HEK293 (cell line): ENCODE data around the gene ACOD1.

Source experiments
- ATF2 ChIP-seq: fragments of 450-650 bp; formaldehyde crosslinking; IDR thresholded peaks from 2 replicates; pipeline ENCODE4 v1.5.1; 2016; ENCODE audit warnings: missing biosample characterization, missing genetic modification characterization, low read depth
- EGR2 ChIP-seq: fragments of 450-650 bp; formaldehyde crosslinking; IDR thresholded peaks from 2 replicates; pipeline ENCODE4 v1.5.1; 2016; ENCODE audit warnings: low read depth, missing biosample characterization, missing genetic modification characterization
- FEZF1 ChIP-seq: fragments of 450-650 bp; formaldehyde crosslinking; IDR thresholded peaks from 2 replicates; pipeline ENCODE4 v1.5.1; 2016; ENCODE audit warnings: missing biosample characterization, missing genetic modification characterization
- GLIS2 ChIP-seq: fragments of 450-650 bp; formaldehyde crosslinking; IDR thresholded peaks from 2 replicates; pipeline ENCODE4 v1.5.1; 2016; ENCODE audit warnings: missing biosample characterization, missing genetic modification characterization
- HOXD13 ChIP-seq: sonication (generic); formaldehyde crosslinking; IDR thresholded peaks from 2 replicates; pipeline ENCODE4 v1.8.0; 2022; ENCODE audit warnings: missing genetic modification reagents, borderline replicate concordance
- KLF10 ChIP-seq: fragments of 450-650 bp; IDR thresholded peaks from 2 replicates; pipeline ENCODE4 v1.5.1; 2018; ENCODE audit warnings: missing biosample characterization, mild to moderate bottlenecking, missing genetic modification characterization
- MZF1 ChIP-seq: fragments of 450-650 bp; formaldehyde crosslinking; IDR thresholded peaks from 2 replicates; pipeline ENCODE4 v1.5.1; 2017; ENCODE audit warnings: missing biosample characterization, missing genetic modification characterization, borderline replicate concordance
- PATZ1 ChIP-seq: fragments of 450-650 bp; formaldehyde crosslinking; IDR thresholded peaks from 2 replicates; pipeline ENCODE4 v1.5.1; 2016; ENCODE audit warnings: missing biosample characterization, missing genetic modification characterization
- PRDM1 ChIP-seq: fragments of 450-650 bp; formaldehyde crosslinking; IDR thresholded peaks from 2 replicates; pipeline ENCODE4; 2016; ENCODE audit warnings: missing biosample characterization, missing genetic modification characterization
- PRDM4 ChIP-seq: fragments of 450-650 bp; formaldehyde crosslinking; IDR thresholded peaks from 2 replicates; pipeline ENCODE4 v1.5.1; 2017; ENCODE audit warnings: missing biosample characterization, missing genetic modification characterization
- REPIN1 ChIP-seq: fragments of 450-650 bp; formaldehyde crosslinking; IDR thresholded peaks from 2 replicates; pipeline ENCODE4 v1.5.1; 2017; ENCODE audit warnings: missing biosample characterization, missing genetic modification characterization, low read depth
- ZBTB17 ChIP-seq: fragments of 450-650 bp; formaldehyde crosslinking; IDR thresholded peaks from 2 replicates; pipeline ENCODE4 v1.5.1; 2016; ENCODE audit warnings: missing biosample characterization, missing genetic modification characterization
- ZBTB26 ChIP-seq: fragments of 450-650 bp; formaldehyde crosslinking; optimal IDR thresholded peaks from 2 replicates; pipeline ENCODE3; 2016; ENCODE audit warnings: missing biosample characterization, mild to moderate bottlenecking, missing genetic modification characterization
- ZFP3 ChIP-seq: fragments of 450-650 bp; formaldehyde crosslinking; IDR thresholded peaks from 2 replicates; pipeline ENCODE4 v1.5.1; 2016; ENCODE audit warnings: low read depth, missing biosample characterization, missing genetic modification characterization
- ZNF132 ChIP-seq: fragments of 450-650 bp; formaldehyde crosslinking; IDR thresholded peaks from 2 replicates; pipeline ENCODE4 v1.5.1; 2017; ENCODE audit warnings: missing biosample characterization, missing genetic modification characterization, borderline replicate concordance
- ZNF184 ChIP-seq: fragments of 450-650 bp; IDR thresholded peaks from 2 replicates; pipeline ENCODE4 v1.5.1; 2018; ENCODE audit warnings: missing biosample characterization, mild to moderate bottlenecking, missing genetic modification characterization
- ZNF214 ChIP-seq: fragments of 450-650 bp; formaldehyde crosslinking; IDR thresholded peaks from 2 replicates; pipeline ENCODE4 v1.5.1; 2017; ENCODE audit warnings: missing biosample characterization, mild to moderate bottlenecking, missing genetic modification characterization, borderline replicate concordance
- ZNF223 ChIP-seq: fragments of 450-650 bp; formaldehyde crosslinking; IDR thresholded peaks from 2 replicates; pipeline ENCODE4 v1.5.1; 2016; ENCODE audit warnings: missing biosample characterization, missing genetic modification characterization
- ZNF248 ChIP-seq: fragments of 450-650 bp; formaldehyde crosslinking; IDR thresholded peaks from 2 replicates; pipeline ENCODE4 v1.5.1; 2017; ENCODE audit warnings: missing biosample characterization, missing genetic modification characterization
- ZNF324 ChIP-seq: fragments of 450-650 bp; formaldehyde crosslinking; IDR thresholded peaks from 2 replicates; pipeline ENCODE4 v1.5.1; 2016; ENCODE audit warnings: missing biosample characterization, missing genetic modification characterization
- ZNF366 ChIP-seq: fragments of 450-650 bp; formaldehyde crosslinking; conservative IDR thresholded peaks from 2 replicates; pipeline ENCODE4 v1.5.1; 2016; ENCODE audit warnings: missing biosample characterization, missing genetic modification characterization
- ZNF48 ChIP-seq: fragments of 450-650 bp; formaldehyde crosslinking; IDR thresholded peaks from 2 replicates; pipeline ENCODE4 v1.5.1; 2016; ENCODE audit warnings: missing biosample characterization, missing genetic modification characterization
- ZNF501 ChIP-seq: fragments of 450-650 bp; formaldehyde crosslinking; IDR thresholded peaks from 2 replicates; pipeline ENCODE4 v1.5.1; 2016; ENCODE audit warnings: missing biosample characterization, missing genetic modification characterization
- ZNF513 ChIP-seq: fragments of 450-650 bp; IDR thresholded peaks from 2 replicates; pipeline ENCODE4 v1.5.1; 2018; ENCODE audit warnings: missing biosample characterization, missing genetic modification characterization
- ZNF529 ChIP-seq: fragments of 450-650 bp; formaldehyde crosslinking; IDR thresholded peaks from 2 replicates; pipeline ENCODE4 v1.5.1; 2017; ENCODE audit warnings: missing genetic modification characterization, missing biosample characterization; ENCODE audit not compliant: insufficient replicate concordance
- ZNF561 ChIP-seq: fragments of 450-650 bp; IDR thresholded peaks from 2 replicates; pipeline ENCODE4 v1.5.1; 2018; ENCODE audit warnings: missing biosample characterization, missing genetic modification characterization, borderline replicate concordance
- ZNF585B ChIP-seq: fragments of 450-650 bp; formaldehyde crosslinking; IDR thresholded peaks from 2 replicates; pipeline ENCODE4 v1.5.1; 2016; ENCODE audit warnings: missing biosample characterization, missing genetic modification characterization
- ZNF600 ChIP-seq: fragments of 450-650 bp; formaldehyde crosslinking; IDR thresholded peaks from 2 replicates; pipeline ENCODE4 v1.5.1; 2016; ENCODE audit warnings: missing biosample characterization, missing genetic modification characterization
- ZNF658 ChIP-seq: fragments of 450-650 bp; formaldehyde crosslinking; IDR thresholded peaks from 2 replicates; pipeline ENCODE4; 2016; ENCODE audit warnings: missing biosample characterization, missing genetic modification characterization
- ZNF660 ChIP-seq: fragments of 450-650 bp; IDR thresholded peaks from 2 replicates; pipeline ENCODE4 v1.5.1; 2018; ENCODE audit warnings: missing biosample characterization, mild to moderate bottlenecking, missing genetic modification characterization
- ZNF664 ChIP-seq: fragments of 450-650 bp; formaldehyde crosslinking; IDR thresholded peaks from 2 replicates; pipeline ENCODE4 v1.5.1; 2016; ENCODE audit warnings: missing biosample characterization, missing genetic modification characterization
- ZNF707 ChIP-seq: fragments of 450-650 bp; formaldehyde crosslinking; IDR thresholded peaks from 2 replicates; pipeline ENCODE4 v1.5.1; 2016; ENCODE audit warnings: missing biosample characterization, missing genetic modification characterization
- ZNF777 ChIP-seq: fragments of 450-650 bp; formaldehyde crosslinking; IDR thresholded peaks from 2 replicates; pipeline ENCODE4 v1.5.1; 2017; ENCODE audit warnings: missing biosample characterization, missing genetic modification characterization, borderline replicate concordance
- ZXDB ChIP-seq: fragments of 450-650 bp; formaldehyde crosslinking; IDR thresholded peaks from 2 replicates; pipeline ENCODE4 v1.5.1; 2016; ENCODE audit warnings: missing biosample characterization, missing genetic modification characterization

Gene ACOD1

GRCh38 chr13:76980075-76980718, 31.9 kb downstream of the ACOD1 start (continued):
- TF ChIP-seq PRDM1 (tag by site-specific recombination) (no peak), ZNF214 (no peak), KLF10 (tag by site-specific recombination) (no peak), PATZ1 (tag by site-specific recombination) (peak; percentile 65), ZNF223 (tag by site-specific recombination) (no peak), ZNF529 (tag by site-specific recombination) (no peak), ZBTB26 (tag by site-specific recombination) (peak; percentile 45), ZNF561 (tag by site-specific recombination) (0 out of 2 replicates have a peak, but pooled peaks have one; percentile 32), PRDM4 (tag by site-specific recombination) (no peak), ZXDB (tag by site-specific recombination) (no peak), ZNF513 (tag by site-specific recombination) (no peak), ZBTB17 (tag by site-specific recombination) (peak; percentile 48), ATF2 (tag by site-specific recombination) (no peak), ZFP3 (tag by site-specific recombination) (no peak), ZNF184 (tag by site-specific recombination) (no peak), ZNF600 (tag by site-specific recombination) (peak; percentile 31; the same call in 1 of the 2 replicates), ZNF658 (no peak), ZNF366 (tag by site-specific recombination) (no peak), HOXD13 (CRISPR knock-in tag) (no peak), MZF1 (tag by site-specific recombination) (no peak), ZNF664 (no peak), ZNF501 (peak; percentile 64; the same call in 1 of the 2 replicates), ZNF585B (no peak), REPIN1 (tag by site-specific recombination) (no peak), EGR2 (tag by site-specific recombination) (peak; percentile 37; the same call in 1 of the 2 replicates), ZNF48 (tag by site-specific recombination) (no peak), ZNF660 (tag by site-specific recombination) (peak; percentile 59; the same call in 1 of the 2 replicates), ZNF324 (tag by site-specific recombination) (no peak), ZNF707 (no peak), ZNF248 (no peak), ZNF132 (no peak), FEZF1 (tag by site-specific recombination) (no peak), ZNF777 (tag by site-specific recombination) (no peak), GLIS2 (tag by site-specific recombination) (peak; percentile 50; the same call in 1 of the 2 replicates)
